ENCODE measurements around the gene MYH11.
A peak's percentile ranks its signal among the peaks of the same experiment; 100 is the strongest.

The MYH11 gene

DNA sequence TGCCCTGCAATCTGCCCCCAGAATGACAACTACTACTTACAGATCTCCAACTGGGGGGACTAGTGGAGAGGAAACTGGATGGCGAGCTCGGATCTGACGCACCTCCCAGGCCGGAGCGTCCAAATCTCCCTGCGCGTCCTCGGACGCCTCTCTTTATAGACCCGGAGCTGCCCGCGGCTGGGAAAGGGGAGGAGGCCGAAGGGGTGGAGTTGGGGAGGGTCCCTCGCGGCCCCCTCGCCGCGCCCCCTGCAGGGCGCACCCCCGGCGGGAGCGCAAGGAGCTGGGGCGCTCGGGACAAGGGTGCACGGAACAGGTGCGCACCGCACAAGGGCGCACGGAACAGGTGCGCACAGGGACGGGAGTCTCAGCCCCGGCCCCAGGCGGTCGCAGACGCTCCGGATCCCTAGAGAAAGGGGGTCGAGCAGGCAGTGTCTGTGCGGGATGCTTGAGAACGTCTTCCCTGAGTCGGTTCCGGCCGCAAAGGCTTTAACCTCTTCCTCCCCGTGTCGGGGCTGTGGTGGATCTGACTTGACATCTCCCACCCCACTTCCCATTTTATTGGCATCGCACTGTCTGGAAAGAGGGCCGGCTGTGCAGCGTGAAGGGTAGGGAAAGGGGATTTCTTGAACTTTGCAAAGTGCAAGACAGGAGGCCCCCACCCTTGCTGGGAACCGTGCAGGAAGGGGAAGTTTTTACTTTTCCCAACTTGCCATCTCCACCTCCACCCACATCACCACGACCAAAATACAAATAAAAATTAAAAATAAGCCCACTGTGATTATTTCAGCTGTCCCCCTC is at the start of gene MYH11:
Gene MYH11 (minus strand): TSS at position 128 of the 798 bp plus-strand sequence. CDS start 18,776 bp downstream, outside the sequence.
- FAIRE-seq, result no peak
- DNase-seq (ENCODE audit: insufficient read length, low spot score), result no peak

- DNase-seq (ENCODE audit: insufficient read length, low spot score), result no peak
- no peak for FAIRE-seq
Measured at GRCh38 chr16:15906439-15906838, 49.6 kb upstream of the MYH11 start.

GRCh38 chr16:15903960-15904359 is 47.1 kb upstream of the MYH11 start:
- DNase-seq (ENCODE audit: insufficient read length, low spot score) (no peak), FAIRE-seq (no peak)

GRCh38 chr16:15900901-15901500 is 44.2 kb upstream of the MYH11 start:
- FAIRE-seq (no peak), DNase-seq (ENCODE audit: insufficient read length, low spot score) (no peak)

GRCh38 chr16:15900357-15900756 is 43.5 kb upstream of the MYH11 start:
- FAIRE-seq (no peak), DNase-seq (ENCODE audit: insufficient read length, low spot score) (no peak)

GRCh38 chr16:15899538-15900100 is 42.8 kb upstream of the MYH11 start:
- DNase-seq (ENCODE audit: insufficient read length, low spot score) (peak; percentile 28), FAIRE-seq (peak; percentile 70)

DNA sequence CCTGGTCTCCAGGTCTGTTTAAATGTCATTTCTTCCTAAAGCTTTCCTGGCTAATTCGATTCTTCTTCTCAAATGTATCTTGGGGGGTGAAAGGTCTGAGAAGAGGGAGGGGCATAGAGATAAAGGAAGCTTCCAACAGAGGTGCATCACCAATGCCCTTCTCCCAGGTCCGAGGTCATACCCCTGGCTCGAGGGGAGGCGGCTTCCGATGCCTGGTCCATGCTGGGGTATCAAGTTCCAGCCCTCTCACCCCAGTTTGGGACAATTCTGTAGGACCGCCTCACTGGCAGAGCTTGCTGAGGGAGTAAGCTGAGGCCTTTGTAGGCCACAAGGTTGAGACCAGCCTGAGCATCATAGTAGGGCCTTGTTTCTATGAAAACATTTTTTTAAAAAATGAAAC is 41.8 kb upstream of the MYH11 start:
- no peak for DNase-seq (ENCODE audit: insufficient read length, low spot score)
- FAIRE-seq, result no peak

DNA sequence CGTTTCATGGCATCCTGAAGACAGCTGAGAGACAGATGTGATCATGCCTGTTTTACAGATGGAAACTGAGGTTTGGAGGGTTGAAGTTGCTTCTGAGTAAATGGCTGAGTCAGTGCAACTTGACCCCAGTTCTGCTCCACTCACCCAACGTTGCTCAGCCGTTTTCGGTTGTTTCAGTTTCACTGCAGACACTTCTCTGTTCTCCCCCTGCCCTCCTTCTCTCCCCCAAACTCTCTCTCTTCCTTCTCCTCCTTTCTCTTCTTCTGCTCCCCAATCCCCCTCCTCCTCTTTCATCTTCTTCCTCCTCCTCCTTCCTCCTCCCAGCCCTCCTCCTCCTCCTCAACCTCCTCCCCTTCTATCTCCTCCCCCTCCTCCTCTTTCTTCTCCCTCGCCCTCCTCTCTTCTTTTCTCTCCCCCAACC is 41.0 kb upstream of the MYH11 start:
- peak; percentile 92 for FAIRE-seq
- peak; percentile 48 for DNase-seq (ENCODE audit: insufficient read length, low spot score)

DNA sequence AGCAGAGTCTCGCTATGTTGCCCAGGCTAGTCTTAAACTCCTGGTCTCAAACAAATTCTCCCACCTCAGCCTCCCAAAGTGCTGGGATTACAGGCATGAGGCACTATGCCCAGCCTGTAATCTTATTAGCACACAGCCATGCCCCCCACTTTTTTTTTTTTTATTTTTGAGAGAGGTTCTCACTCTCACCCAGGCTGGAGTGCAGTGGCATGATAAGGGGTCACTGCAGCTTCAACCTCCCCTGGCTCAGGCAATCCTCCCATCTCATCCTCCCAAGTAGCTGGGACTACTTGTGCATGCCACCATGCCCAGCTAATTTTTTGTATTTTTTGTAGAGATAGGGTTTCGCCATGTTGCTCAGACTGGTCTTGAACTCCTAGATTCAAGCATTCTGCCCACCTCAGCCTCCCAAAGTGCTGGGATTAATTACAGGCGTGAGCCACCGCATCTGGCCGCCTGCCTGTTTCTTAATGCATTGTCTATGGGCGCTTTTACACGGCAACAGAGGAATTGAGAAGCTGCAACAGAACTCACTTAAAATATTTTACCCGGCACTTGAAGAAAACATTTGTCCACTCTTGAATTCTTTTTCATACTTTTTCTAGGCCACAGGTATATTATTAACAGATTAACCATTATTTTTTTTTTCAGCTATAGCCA is 40.4 kb upstream of the MYH11 start:
- no peak for DNase-seq (ENCODE audit: insufficient read length, low spot score)
- FAIRE-seq, result no peak

- DNase-seq (ENCODE audit: insufficient read length, low spot score) (no peak), FAIRE-seq (no peak)
Measured at GRCh38 chr16:15894571-15895374, 37.9 kb upstream of the MYH11 start.

GRCh38 chr16:15891508-15891907 is 34.7 kb upstream of the MYH11 start:
- no peak for DNase-seq (ENCODE audit: insufficient read length, low spot score)
- no peak for FAIRE-seq

DNA sequence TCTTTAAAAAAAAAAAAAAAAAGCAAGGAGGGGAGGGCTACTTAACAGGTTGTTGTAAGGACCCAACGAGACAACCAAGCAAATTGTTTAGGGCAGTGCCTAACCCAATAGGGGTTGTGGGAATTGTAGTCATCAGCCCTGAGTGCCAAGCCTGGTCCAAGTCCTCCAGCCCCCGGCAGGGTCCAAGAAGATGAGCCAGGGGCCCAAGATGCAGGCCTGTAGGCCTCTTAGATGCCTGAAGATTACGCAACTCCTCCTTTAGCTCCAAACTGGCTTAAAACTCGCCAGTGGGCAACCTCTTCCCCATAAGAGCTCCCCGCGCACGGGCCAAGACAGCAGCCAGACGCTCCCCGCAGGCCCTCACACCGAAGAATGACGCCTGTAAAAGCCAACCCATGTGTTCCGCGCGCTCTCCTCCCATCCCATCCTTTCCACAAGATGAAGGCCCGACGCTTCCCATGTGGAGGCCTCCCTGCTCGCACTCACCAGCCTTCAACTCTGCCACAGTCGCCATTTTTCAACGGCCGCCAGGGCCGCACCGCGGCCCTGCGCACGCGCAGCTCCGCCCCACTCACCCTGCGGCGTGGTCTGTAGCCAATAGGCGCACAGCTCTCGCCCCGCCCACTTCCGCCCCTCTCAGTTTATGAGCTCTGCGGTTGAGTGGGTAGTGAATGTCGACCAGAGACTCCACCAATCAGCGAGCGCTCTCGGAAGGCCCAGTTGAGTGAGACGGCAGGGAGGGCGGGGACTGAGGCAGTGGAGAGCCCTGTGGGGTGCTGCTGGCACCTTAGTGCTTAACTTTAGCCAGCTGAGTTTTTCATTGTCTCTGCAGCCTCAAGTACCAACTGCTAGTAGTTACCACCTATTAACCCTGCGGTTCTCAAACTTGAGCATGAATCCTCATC is 31.5 kb upstream of the MYH11 start, which contains the start of gene CEP20:
Gene CEP20 (minus strand): TSS at position 532 of the 905 bp plus-strand sequence. CDS start 18 bp downstream, at position 514.
- FAIRE-seq (peak; percentile 97), DNase-seq (ENCODE audit: insufficient read length, low spot score) (peak; percentile 93)

GRCh38 chr16:15887283-15887682 is 30.5 kb upstream of the MYH11 start:
- DNase-seq (ENCODE audit: insufficient read length, low spot score) (no peak), FAIRE-seq (no peak)

DNA sequence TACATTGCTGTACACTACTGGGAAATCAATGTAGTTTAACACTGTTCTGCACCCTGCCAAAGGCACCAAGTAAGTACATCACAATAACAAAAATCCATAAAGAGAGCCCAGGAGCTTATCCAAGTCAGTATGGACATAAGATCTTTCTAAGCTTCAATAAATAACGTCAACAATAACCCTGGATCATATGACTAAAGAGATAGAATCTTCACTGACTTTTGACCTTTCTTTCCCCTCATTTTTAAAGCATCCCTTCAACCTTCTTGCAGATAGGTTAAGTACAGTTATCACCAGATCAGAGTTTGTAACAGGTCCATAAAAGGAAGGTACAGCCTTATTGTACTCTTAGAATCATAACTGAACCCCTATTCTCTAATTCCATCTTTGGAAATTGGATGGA is 29.2 kb upstream of the MYH11 start:
- no peak for FAIRE-seq
- no peak for DNase-seq (ENCODE audit: insufficient read length, low spot score)

- DNase-seq (ENCODE audit: insufficient read length, low spot score), result no peak
- FAIRE-seq, result no peak
Measured at GRCh38 chr16:15885560-15886001, 28.8 kb upstream of the MYH11 start.

GRCh38 chr16:15882563-15882962 is 25.7 kb upstream of the MYH11 start:
- no peak for DNase-seq (ENCODE audit: insufficient read length, low spot score)

DNA sequence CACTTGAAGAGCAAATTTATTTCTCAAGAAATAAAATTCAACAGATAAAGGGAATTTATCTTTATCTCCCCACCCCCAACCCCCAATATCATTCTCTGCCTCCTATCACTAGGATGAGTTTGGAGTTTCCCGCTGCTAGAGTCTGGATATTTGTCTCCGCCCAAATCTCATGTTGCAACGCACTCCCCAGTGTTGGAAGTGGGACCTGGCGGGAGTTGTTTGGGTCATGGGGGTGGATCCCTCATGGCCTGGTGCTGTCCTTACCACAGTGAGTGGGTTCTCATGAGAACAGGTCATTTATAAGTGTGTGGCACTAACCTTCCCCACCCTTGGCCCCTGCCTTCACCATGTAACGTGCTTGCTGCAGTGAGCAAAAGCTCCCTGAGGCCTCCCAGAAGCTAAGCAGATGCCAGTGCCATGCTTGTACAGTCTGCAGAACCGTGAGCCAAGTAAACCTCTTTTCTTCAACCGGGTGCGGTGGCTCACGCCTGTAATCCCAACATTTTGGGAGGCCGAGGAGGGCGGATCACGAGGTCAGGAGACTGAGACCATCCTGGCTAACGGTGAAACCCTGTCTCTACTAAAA is 25.1 kb upstream of the MYH11 start:
- DNase-seq (ENCODE audit: insufficient read length, low spot score) (no peak), FAIRE-seq (no peak)

More at GRCh38 chr16:15882563-15882962, 25.7 kb upstream of the MYH11 start:
- no peak for FAIRE-seq

DNA sequence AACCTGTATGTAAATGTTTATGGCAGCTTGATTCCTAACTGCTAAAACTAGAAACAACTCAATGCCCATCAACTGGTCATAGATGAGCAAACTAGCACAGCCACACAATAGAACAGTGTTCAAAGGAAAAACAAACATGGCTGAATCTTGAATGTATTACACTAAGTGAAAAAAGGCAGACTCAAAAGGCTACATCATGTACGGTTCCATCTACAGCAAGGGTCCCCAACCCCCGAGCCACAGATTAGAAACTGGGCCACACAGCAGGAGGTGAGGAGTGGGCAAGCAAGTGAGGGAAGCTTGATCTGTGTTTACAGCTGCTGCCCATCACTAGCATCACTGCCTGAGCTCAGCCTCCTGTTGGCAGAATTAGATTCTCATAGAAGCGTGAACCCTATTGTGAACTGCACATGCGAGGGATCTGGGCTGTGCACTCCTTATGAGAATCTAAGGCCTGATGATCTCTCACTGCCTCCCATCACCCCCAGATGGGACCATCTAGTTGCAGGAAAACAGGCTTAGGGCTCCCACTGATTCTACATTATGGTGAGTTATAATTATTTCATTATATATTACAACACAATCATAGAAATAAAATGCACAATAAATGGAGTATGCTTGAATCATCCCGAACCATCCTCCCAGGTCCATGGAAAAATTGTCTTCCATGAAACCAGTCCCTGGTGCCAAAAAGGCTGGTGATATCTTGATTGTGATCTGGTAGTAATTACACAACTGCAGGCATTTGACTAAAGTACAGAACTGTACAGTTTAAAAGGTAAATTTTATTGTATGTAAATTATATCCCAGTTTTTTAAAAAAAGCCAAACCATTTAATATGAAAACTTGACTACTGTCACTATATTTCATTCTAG is 23.8 kb upstream of the MYH11 start:
- DNase-seq (ENCODE audit: insufficient read length, low spot score), result no peak
- FAIRE-seq, result no peak

Measured in GM19239 (cell line).